ENCODE measurements around the gene NAV1.
A peak's percentile ranks its signal among the peaks of the same experiment; 100 is the strongest.
"Not testable (repeated sequence)": the region's sequence is repeated elsewhere in the genome, so short reads cannot be mapped to it uniquely, and the experiment has no call there.

NAV1 gene

DNA sequence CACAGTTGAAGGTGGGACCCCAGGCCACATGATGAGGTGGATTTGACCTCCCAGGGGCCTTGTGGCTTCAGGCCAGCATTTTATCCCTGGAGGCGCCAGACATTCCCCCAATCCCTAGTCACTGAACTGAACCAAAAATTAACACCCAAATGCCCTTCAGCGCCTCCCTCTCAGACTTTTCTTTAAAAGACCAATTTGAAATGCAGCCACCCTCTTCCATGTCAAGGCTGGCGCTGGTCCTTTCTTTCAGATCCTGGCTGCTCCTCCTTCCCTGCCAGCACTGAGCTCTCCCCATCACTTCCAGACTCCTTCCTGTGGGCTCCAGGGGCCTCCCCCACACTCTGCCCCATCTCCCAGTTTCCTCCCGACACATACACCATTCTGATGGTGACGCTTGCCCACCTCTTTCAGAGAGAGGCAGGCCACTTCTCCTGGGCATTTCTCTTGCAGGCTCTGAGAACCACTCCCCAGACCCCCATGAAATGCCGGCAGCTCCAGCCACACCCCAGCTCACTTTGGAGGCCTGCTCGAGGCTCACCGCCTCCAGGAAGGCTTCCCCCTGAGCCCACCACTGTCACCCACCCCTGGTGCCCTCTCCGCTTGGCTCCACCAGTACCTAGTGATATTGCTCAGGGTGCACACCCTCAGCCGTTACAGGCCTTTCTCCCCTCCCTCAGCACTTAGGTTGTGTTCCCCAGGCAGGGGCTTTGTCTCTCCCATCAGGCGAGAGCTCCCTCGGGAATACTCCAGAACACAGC is 27.0 kb downstream of the NAV1 start:
- no peak for DNase-seq

DNA sequence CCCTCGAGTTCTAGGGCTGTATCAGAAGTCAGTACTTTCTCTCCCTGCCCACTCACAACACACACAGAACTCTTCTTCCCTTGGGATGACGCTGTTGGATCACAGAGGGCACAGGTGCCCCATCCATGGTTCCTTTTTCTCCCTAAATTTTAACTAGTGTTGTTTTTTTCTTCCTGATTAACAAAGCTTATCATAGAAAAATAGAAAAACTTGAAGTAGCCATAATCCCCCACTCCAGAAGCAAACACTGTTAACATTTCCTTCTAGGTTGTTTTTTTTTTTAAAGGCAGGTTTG is 27.5 kb downstream of the NAV1 start:
- DNase-seq: no peak

DNA sequence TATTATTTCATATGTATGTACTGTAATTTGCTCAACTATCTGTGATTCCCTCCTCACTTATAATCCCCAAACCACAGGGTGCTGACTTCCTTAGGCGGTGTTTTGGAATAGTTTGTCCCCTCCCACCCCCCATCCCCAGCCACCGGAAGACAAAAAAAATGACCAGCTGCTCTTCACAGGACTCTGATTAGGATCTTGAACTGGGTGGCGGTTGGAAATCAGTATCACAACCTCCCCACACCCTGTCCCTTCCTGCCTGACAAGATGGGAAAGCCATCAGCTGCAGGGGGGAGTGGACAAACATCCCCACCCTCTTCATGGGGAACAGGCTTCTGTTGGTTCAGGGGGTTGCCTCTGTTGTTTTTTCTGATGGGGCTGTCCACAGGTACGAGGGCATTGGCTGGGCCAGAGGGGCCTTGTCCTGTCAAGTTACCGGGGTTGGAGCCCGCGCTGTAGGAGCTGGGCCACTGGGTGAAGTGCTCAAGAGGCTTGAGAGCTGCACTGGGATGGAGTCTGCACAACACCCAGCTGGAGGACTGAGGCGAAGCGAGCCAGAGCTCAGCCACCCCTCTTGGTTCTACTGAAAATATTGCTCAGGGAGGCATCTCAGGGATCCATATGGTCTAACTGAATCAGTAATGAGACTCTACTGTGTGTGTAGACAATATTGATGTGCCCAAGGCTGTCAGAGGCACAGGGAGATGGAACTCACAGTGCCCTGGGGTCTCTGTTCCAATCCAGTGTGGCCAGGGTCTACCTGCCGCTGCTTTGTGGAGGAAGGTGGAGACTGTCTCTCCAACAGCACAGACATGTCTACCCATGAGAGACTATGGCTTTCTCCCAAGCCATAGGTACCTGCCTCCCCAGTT is 28.2 kb downstream of the NAV1 start:
- peak; percentile 70 for DNase-seq

DNA sequence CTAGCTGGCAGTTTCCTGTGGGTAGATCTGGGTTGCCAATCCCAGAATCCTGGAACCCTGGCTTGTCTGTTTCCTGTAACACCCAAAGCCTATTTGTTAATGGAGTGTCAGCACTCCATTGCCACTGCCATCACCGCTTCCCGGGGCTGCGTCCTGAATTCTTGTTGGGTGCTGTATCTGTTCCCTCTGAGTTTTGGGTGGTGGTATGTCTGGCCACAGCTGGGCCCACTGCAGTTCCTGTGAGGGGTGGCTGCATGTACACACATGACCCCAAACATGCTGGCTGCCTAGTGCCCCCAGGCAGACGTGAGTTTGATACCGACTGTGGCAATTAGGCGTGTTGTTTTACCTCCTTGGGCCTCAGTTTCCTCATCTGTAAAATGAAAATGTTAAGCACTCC is 29.3 kb downstream of the NAV1 start:
- no peak for DNase-seq

- DNase-seq: no peak
These were observed 29.9 kb downstream of the NAV1 start for GRCh38 chr1:201568859-201569294.

DNA sequence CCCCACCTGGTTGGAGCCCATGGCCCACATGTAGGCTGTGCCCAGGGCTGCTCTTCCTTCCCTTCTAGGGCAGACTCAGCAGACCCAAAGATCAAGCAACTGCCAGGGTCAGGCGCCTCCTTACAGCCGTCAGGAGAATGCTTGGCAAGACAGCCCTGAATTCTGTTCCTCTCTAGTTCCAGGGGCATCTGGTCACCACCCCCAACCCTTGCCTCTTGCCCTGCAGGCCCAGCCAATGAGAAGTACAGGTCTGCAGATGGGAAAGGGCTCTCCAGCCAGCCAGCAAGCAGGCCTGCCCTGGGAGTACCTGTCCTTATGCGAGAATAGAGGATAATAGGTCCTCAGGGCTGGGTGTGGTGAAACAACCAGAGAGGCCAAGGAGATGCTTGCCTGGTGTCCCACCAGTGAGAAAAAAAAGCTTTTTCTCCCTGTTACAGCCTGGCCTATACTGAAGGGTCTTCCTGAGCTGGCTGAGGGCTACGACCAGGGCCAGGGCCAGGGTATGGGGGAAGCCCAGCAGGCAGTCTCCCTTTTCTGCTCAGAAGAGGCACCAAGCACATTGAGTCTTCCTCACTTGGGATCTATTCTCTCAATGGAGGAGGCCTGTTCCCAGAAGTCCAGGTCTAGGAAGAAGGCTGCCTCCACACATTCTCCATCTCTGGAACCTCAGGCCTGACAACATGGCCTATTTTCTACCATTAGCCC is 31.4 kb downstream of the NAV1 start:
- peak; percentile 30 for DNase-seq

DNA sequence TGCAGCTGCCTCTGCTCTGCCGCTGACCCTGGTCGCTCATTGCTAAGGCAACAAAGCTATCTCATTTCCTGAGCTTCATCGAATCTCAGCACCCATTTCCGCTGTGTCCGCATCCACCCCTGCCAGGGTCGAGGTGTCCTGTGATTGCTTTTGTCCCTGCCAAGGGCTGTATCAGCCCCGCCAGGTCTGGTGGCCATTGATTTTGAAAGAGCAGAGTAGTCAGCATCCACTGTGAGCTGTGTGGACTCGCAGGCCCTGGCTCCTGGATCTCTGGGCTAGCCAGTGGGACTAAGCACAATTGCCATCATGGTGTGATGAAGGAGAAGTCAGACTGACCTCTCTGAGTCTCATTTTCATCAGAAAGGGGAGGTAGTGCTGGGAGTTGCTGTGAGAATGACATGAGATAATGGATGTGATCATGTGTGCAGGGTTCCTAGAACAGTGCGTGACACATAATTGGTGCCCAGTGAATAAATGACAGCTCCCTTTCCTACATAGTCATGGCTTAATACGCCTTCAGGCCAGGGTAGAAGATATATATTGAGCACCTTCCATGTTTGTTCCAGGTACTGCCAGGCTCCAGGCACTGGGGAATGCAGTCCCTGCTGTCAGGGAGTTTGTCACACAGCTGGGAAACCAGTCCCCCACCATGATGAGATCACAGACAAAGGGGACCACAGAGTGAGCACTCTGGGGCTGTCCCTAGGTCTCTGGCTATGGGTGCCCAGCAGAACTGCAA is 32.1 kb downstream of the NAV1 start:
- DNase-seq: peak; percentile 86

- no peak for DNase-seq
These were observed 34.1 kb downstream of the NAV1 start for GRCh38 chr1:201573030-201573429.

GRCh38 chr1:201573923-201574322 is 35.0 kb downstream of the NAV1 start:
- DNase-seq: no peak

- DNase-seq: no peak
These were observed 37.0 kb downstream of the NAV1 start for GRCh38 chr1:201575912-201576311.

DNA sequence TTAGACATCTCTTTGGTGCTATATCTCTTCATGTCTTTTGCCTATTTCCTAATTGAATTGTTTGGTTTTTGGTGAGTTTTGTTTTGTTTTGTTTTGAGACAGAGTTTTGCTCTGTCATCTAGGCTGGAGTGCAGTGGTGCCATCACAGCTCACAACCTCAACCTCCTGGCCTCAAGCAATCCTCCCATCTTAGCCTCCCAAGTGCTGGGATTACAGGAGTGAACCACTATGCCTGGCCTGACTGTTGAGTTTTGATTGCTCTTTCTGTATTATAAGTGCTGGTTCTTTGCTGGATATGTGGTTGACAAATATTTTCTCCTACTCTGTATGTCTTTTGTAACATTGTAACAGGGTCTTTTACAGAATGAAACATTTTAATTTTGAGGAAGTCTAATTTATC is 38.0 kb downstream of the NAV1 start:
- no peak for DNase-seq

DNA sequence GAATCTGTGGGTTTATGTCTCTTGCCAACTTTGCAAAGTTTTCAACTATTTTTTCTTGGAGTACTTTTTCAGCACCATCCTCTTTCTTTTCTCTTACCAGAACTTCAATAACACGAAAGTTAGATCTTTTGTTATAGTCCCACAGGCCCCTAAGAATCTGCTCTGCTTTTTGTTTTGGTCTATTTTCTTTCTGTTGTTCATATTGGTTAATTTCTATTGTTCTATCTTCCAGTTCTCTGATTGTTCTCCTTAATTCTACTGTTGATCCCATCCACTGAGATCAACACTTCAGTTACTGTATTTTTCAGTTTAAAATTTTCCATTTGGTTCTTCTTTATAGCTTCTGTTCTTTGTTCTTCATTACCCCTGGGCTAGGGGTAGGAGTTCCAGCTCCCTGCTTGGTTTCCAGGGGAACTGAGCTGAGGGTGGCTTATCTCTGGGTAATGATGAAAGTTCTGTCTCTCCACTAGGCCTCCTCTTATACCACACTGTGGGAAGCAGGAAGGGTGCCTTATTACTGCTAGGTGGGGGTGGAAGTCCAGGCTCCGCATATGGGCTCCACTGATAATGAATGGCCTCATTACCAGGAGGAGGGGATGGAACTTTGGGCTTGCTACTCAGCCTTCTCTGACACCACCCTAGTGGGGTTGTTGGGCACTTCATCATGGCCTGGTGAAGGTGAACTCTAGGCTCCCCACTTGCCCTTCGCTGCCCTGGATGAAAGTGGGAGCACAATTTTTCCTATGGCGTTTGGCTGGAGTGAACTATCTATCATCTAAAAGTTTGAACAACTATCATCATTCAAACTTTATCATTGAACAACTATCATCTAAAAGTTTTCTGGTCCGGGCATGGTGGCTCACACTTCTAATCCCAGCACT is 39.3 kb downstream of the NAV1 start:
- DNase-seq: no peak

- DNase-seq: not testable (repeated sequence)
These were observed 42.4 kb downstream of the NAV1 start for GRCh38 chr1:201581371-201581770.

GRCh38 chr1:201582705-201583442 is 43.9 kb downstream of the NAV1 start:
- peak; percentile 99 for DNase-seq

DNA sequence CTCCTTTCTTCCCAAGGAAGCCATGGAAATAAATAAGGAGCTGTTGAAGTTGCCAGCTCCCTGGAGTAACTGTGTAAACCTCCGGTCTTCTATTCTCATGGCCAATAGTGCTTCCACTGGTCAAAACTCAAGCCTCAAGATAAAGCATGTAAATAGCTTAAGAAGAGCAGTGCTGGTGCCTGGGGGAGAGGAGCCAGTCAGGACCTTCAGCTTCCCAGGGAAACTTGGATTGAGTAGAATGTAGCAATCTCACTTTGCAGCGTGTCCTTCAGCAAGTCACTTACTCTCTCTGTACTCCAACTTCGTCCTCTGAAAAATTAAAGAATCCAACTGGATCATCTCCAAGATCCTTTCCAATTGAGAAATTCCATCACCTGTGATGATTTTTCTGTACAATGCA is 44.7 kb downstream of the NAV1 start:
- DNase-seq: no peak

GRCh38 chr1:201584471-201585092 is 45.7 kb downstream of the NAV1 start:
- no peak for DNase-seq

DNA sequence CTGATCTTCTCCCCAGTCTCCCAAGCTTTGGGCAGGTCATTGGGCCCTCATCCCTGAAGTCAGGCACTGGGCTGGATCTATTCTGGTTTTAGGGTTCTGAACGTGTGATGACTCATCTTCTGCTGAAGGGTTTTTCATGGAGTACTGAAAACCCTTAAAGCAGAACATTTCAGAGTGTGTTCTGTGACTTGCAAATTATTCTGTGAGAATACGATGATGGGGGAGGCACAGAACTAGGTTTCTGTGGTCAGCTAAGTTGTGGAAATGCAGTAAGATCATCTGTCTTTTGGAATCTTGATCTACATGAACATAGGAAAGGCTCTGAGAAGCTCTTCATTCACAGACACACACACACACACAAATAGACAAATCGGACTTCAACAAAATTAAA is 46.2 kb downstream of the NAV1 start:
- DNase-seq: no peak

- DNase-seq: no peak
These were observed 47.0 kb downstream of the NAV1 start for GRCh38 chr1:201585901-201586300.

DNA sequence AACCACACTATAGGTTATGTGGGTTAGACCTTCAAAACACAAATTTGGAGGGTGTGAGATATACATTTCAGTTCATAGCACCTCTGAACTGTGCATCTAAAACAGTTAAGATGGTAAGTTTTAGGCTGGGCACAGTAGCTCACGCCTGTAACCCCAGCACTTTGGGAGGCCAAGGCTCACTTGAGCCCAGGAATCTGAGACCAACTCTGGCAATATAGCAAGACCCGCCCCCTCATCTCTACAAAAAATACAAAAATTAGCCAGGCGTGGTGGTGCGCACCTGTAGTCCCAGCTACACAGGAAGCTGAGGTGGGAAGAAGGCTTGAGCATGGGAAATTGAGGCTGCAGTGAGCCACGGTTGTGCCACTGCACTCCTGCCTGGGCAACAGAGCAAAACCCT is 47.9 kb downstream of the NAV1 start:
- no peak for DNase-seq

DNA sequence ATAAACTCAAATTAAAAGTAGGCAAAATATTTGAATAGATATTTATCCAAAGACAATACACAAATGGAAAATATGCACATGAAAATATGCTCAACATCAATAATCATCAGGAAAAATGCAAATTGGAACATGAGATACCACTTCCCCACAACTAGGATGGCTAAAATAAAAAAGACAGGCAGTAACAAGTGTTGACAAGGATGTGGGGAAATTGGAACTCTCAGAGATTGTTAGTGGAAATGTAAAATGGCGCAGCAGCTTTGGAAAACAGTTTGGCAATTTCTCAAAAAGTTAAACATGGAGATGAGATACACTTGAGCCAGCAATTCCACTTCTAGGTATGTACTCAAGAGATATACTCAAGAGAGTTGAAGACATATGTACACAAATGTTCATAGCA is 48.8 kb downstream of the NAV1 start:
- no peak for DNase-seq
